Right kidney (tissue), 1 donor: Measurements from ENCODE around the gene NELL2.

Source experiments
- DNase-seq: peaks from one replicate; pipeline ENCODE4 v3.0.0-alpha.2; 2016

Gene NELL2

GRCh38 chr12:44616402-44616801 is 259.7 kb downstream of the NELL2 start:
- DNase-seq: no peak

- no peak for DNase-seq
Observed at GRCh38 chr12:44611538-44611937, 264.6 kb downstream of the NELL2 start.

- DNase-seq: no peak
Observed at GRCh38 chr12:44603701-44604100, 272.4 kb downstream of the NELL2 start.

- DNase-seq: no peak
Observed at GRCh38 chr12:44592626-44593025, 283.5 kb downstream of the NELL2 start.

- no peak for DNase-seq
Observed at GRCh38 chr12:44589697-44590096, 286.4 kb downstream of the NELL2 start.

GRCh38 chr12:44588651-44589050 is 287.5 kb downstream of the NELL2 start:
- DNase-seq: no peak

DNA sequence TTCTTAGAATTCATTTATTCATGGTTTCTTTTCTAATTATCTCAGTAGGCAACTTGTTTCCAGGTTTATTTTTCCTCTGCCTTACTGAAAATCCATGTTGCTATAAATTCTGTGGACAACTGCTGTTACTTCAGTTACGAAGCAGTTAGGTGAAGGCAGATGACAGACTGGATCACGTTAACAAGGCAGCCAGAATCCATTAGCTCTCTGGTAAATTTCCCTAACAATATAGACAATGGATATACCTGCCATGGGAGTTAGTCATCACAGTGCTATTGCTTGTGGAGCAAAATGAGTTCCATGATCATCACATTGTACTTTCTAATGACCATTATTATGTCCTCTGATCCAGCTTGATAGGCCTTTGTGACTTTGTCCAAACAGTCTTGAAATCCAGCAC is 291.5 kb downstream of the NELL2 start:
- DNase-seq: no peak

GRCh38 chr12:44582521-44582920 is 293.6 kb downstream of the NELL2 start:
- no peak for DNase-seq

GRCh38 chr12:44581642-44582242 is 294.4 kb downstream of the NELL2 start:
- DNase-seq: no peak

- DNase-seq: no peak
Observed at GRCh38 chr12:44574586-44574985, 301.5 kb downstream of the NELL2 start.

DNA sequence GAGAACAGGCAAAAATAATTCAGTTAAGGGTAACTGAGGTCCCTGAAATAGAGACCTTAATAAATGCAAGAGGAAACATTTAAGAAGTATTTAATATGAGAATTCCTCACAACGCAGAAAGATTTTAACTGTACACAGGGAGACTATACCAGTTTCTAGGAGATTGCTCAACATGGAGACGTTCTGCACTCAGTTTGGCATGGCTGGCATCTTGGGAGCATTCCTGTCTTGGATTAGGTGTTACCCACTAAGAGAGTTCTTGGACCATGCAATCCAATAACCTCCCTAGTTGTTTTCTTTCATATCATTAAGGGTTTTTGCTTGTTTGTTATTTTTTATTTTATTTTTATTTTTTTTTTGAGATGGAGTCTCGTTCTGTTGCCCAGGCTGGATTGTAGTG is 302.4 kb downstream of the NELL2 start:
- no peak for DNase-seq

- DNase-seq: no peak
Observed at GRCh38 chr12:44571006-44571550, 305.0 kb downstream of the NELL2 start.

DNA sequence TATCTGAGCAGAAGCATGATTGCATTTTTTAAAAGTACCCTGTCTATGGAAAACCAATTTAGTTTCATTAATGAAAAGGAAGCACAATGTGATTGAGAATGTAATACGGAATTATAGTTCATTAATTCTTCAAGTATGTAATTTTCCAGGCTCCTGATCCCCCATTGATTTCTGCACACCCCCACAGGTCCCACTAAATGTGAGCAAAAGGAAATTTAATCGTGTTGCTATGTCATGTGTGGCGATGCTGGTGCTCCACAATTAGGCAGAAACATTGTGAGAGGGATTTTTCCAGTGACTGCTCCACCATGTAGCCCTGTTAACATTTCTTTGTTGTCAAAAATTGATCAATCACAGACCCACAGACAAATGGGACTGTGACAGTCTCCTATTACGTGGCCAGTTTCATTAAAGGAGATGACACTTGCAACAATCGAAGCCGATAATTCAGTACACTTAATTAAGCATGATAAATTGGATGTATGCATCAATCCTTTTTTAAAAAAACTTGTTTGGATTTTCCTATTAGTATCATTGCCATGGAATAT is 306.0 kb downstream of the NELL2 start:
- DNase-seq: no peak

DNA sequence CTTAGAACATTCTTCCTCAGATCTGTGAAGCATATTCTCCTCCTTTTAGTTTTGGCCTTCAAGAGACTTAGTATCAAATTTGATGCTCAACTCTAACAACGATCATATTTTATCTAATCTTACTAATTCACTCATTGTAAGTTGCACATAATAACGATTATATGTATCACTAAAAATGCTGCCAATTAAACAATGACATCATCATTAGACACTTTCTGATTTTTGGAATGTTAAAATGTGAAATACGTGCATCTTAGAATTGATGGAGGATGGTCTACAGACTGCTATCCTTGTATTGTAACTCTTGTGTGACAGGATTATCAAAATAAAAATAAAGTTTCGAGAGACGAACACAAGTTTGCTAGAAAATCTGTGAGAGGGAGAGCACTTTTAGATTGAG is 311.0 kb downstream of the NELL2 start:
- DNase-seq: no peak

- no peak for DNase-seq
Observed at GRCh38 chr12:44563486-44563885, 312.6 kb downstream of the NELL2 start.

DNA sequence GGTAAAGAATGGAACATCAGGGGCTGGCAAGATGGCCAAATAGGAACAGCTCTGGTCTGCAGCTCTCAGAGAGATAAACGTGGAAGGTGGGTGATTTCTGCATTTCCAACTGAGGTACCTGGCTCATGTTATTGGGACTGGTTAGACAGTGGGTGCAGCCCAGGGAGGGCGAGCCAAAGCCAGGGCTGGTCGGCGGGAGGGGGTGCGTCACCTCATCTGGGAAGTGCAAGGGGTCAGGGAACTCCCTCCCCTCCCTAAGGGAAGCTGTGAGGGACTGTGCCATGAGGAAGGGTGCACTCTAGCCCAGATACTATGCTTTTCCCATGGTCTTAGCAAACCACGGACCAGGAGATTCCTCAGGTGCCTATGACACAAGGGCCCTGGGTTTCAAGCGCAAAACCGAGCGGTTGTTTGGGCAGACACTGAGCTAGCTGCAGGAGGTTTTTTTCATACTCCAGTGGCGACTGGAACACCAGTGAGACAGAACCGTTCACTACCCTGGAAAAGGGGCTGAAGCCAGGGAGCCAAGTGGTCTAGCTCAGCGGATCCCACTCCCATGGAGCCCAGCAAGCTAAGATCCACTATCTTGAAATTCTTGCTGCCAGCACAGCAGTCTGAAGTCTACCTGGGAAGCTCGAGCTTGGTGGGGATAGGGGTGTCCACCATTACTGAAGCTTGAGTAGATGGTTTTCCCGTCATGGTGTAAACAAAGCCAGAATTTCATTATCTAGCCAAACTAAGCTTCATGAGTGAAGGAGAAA is 317.6 kb downstream of the NELL2 start:
- no peak for DNase-seq

DNA sequence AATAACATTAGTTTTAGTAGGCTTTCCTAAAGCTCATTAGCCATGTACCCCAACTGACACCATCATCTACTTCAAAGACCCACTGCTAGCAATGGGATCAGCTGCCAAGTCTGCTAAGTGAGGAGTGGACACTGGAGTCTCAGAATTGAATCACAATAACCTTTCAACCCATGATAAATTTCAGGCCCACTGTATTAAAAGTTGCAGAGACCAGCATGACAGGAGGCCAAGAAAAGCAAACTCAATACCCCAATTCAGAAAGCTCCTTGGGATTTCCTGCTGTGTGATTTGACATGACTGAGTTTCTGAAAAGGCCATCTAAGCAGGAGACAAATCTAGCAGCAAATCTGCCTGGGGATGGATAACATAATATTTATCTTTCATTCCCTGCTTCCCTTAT is 320.7 kb downstream of the NELL2 start:
- no peak for DNase-seq

DNA sequence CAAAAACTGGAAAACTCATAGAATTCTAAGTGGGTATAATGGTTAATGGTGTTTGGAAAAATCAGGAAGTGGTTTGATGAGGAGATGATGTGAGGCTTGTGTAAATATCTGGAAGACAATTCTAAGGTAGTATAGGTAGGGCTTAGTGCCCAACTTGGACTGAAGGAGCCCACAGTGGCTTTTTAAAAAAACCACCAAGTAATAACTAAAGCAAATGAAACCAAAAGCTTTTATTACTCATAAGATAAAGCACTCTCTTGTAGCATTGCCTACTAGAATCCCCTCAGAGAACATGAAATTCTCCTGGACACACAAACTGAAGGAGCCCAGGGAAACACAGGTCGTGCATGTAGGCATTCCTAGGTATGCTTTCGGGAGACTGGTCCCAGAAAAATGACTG is 324.5 kb downstream of the NELL2 start:
- DNase-seq: no peak

DNA sequence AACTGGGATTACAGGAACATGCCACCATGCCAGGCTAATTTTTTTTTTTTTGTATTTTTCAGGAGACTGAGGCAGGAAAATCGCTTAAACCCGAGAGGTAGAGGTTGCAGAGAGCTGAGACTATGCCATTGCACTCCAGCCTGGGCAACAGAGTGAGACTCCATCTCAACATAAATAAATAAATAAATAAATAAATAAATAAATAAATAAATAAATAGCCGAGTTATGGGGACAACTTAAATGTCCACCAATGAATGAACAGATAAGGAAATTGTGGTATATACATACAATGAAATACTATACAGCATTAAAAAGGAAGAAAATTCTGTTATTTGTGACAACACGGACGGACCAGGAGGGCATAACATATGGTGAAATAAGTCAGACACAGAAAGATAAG is 325.7 kb downstream of the NELL2 start:
- no peak for DNase-seq

GRCh38 chr12:44546060-44546459 is 330.1 kb downstream of the NELL2 start:
- no peak for DNase-seq

DNA sequence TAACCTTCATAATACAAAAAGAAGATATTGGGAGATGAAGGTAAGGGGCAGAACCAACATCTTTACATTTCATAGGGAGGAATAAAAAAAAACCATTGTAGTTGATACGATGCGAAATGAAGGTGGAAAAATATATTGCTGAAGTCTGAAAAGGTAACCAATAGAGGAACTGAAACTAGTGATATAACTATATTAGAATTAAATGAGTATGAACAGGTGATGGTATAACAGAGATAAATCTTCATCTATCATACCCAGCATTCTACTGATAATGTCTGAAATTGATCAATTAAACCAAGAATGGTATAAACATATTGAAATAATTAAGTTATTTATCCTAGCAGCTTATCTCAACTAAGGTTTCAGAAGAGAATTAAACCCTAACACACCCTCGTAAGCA is 332.1 kb downstream of the NELL2 start:
- DNase-seq: no peak

DNA sequence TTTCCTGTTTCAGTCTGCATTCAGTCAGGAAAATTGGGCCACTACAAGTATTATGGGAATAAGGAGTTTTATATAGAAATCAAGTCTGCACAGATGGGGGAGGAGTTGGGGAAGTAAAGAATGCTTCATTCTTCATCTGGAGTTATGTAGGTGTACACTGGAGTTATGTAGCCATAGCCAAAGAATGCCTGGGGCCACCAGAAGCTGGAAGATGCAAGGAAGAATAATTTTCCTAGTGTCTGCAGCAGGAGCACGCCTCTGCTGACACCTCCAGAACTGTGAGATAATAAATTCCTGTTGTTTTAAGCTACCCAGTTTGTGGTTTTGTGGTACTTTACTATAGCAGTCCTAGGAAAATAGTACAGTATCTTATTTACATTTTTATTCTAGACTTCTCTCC is 333.4 kb downstream of the NELL2 start:
- DNase-seq: no peak

DNA sequence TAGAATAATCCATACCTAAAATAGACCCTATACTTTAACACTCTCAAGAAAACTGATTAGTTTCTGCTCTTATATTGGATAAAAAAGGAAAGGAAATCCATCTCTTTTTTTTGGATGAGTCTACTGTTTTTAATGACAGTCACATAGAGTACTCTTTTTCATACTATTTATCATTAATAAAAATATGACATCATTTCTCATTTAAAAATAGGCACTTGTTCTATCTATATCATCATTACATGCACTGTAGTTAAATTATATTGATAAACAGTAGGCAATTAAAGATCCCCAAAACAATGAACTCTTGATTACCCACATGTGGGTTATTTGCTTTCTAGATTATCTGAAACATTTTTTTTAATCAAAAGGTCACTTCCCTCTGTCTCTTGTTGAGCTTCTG is 338.8 kb downstream of the NELL2 start:
- DNase-seq: no peak

DNA sequence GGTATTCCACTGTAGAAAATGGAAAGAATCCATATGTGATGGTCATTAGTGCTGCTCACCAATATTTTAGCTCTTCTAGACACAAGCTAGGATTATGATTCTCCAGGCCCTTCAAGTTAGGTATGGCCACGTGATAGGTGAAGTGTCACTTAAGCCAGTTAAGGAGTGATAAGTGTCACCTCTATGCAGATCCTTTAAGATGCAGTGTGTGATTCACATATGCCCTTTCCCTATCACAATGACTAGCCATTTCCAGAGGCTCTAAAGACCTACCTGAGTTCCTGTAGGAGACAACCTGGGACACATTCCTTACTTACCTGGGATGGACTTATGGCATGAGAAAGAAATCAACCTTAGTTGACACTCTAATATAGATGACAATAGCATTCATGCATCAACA is 343.2 kb downstream of the NELL2 start:
- no peak for DNase-seq
